Endothelial cell of umbilical vein (primary cell): ENCODE measurements around the gene CISH.

Experiments
- EZH2 ChIP-seq: IDR thresholded peaks from 2 replicates; pipeline ENCODE4 v1.6.1; 2012; ENCODE audit warnings: borderline replicate concordance, low read depth, mild to moderate bottlenecking, moderate library complexity, low read length, inconsistent platforms; ENCODE audit not compliant: severe bottlenecking
- FOS ChIP-seq: IDR thresholded peaks from 2 replicates; pipeline ENCODE4 v1.6.1; 2011; ENCODE audit warnings: mild to moderate bottlenecking, low read length, moderate library complexity, borderline replicate concordance; ENCODE audit not compliant: insufficient read depth
- MAX ChIP-seq: IDR thresholded peaks from 2 replicates; pipeline ENCODE4 v1.6.1; 2011; ENCODE audit not compliant: insufficient read depth, insufficient read length
- POLR2A ChIP-seq: IDR thresholded peaks from 2 replicates; pipeline ENCODE4 v1.6.1; 2012; ENCODE audit warnings: low read depth, mild to moderate bottlenecking, control low read depth, low read length
- POLR2AphosphoS5 ChIP-seq: IDR thresholded peaks from 2 replicates; pipeline ENCODE4 v1.6.1; 2012; ENCODE audit warnings: low read depth, mild to moderate bottlenecking, control low read depth, low read length, moderate library complexity; ENCODE audit not compliant: insufficient read depth
- TF ChIP-seq, protein P1 (sequence below), 2 donors: IDR thresholded peaks; 1 replicate in 1 of 2; 2 replicates in 1 of 2; pipeline ENCODE4 v1.5.1; 2011; ENCODE audit warnings: low read length in 2 of 2, mild to moderate bottlenecking in 2 of 2, moderate library complexity in 2 of 2, control low read depth in 1 of 2, inconsistent platforms in 1 of 2, low read depth in 1 of 2; ENCODE audit not compliant: insufficient read depth in 1 of 2; ENCODE audit errors: extremely low read depth in 1 of 2

- TF ChIP-seq, protein P1, sequence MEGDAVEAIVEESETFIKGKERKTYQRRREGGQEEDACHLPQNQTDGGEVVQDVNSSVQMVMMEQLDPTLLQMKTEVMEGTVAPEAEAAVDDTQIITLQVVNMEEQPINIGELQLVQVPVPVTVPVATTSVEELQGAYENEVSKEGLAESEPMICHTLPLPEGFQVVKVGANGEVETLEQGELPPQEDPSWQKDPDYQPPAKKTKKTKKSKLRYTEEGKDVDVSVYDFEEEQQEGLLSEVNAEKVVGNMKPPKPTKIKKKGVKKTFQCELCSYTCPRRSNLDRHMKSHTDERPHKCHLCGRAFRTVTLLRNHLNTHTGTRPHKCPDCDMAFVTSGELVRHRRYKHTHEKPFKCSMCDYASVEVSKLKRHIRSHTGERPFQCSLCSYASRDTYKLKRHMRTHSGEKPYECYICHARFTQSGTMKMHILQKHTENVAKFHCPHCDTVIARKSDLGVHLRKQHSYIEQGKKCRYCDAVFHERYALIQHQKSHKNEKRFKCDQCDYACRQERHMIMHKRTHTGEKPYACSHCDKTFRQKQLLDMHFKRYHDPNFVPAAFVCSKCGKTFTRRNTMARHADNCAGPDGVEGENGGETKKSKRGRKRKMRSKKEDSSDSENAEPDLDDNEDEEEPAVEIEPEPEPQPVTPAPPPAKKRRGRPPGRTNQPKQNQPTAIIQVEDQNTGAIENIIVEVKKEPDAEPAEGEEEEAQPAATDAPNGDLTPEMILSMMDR (IDR thresholded peaks at IDR 0.05; ENCODE audit: extremely low read depth in 1 of 2, insufficient read depth in 1 of 2, low read depth in 1 of 2, low read length in 2 of 2), result no peak
- TF ChIP-seq FOS (no peak), POLR2A (no peak), EZH2 (no peak), MAX (no peak), POLR2AphosphoS5 (no peak)
These were observed 47.3 kb upstream of the CISH start for GRCh38 chr3:50658831-50659230.
